GM21528 (cell line): ENCODE measurements around the gene ANKRD36C.
"Not testable (repeated sequence)": the region's sequence is repeated elsewhere in the genome, so short reads cannot be mapped to it uniquely, and the experiment has no call there.

ENCODE experiments used
- ATAC-seq: cut with Tn5 transposase; IDR thresholded peaks from one replicate; pipeline ENCODE4 v1.9.1; 2021; ENCODE audit warnings: mild to moderate bottlenecking, moderate library complexity; ENCODE audit not compliant: unreplicated experiment, low FRiP score

The ANKRD36C gene

DNA sequence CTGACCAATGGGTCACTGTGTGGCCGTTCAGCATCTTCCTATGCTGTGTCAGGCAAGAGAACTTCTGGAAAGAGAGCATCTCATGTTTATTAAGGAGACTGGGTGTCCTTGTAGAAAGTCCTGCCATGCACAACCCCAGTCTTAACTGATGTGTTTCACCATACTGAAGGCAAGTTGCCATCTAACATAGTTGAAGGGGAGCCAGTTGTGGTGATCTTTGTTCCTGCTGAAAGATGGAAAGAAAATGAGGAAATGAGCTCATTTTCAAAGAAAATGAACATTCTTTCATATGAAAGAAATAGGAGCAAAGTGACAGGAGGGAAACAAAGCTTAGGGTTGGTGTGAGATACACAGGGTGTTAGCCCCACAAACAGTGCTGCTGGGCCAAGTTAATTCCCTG lies 178.3 kb downstream of the ANKRD36C start:
- ATAC-seq, result not testable (repeated sequence)

GRCh38 chr2:95799892-95800291 lies 191.7 kb downstream of the ANKRD36C start:
- ATAC-seq, result no peak

DNA sequence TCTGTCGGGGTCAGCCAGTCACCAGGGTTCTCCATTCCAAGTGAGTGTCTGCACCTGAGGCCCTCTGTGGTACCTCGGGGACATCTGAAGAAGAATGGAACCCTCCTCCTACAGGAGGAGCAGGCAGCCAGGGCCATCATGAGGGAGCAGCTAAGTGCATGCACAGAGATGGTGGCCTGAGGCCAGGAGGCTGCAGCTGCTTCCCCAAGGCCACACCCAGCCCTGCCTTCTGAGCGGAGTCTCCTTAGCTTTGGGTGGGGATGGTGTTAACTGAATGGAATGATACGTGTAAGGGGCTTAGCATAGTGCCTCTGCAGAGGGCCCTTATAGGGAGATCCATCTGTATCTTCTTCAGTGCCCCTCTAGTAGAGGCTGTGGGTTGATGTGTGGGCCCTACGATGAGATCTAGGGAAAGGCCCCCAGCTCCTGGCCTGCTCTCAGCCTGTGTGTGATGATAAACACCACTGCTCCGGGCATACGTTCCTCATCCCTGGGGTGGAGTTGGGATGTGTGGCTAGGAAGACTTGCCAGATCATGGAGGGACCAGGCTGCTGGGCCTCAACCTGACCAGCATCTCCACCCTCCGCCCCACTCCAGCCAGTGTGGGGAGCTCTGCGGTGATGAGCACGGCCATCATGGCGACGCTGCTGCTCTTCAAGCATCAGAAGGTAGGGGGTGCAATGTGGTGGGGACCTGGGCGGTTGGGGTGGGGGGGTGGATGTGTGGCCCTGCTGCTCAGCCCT lies 192.3 kb downstream of the ANKRD36C start:
- ATAC-seq, result not testable (repeated sequence)

GRCh38 chr2:95796249-95797099 lies 195.2 kb downstream of the ANKRD36C start:
- not testable (repeated sequence) for ATAC-seq

- not testable (repeated sequence) for ATAC-seq
Observed at GRCh38 chr2:95793970-95794369, 197.7 kb downstream of the ANKRD36C start.

- not testable (repeated sequence) for ATAC-seq
Observed at GRCh38 chr2:95790180-95790579, 201.4 kb downstream of the ANKRD36C start.

DNA sequence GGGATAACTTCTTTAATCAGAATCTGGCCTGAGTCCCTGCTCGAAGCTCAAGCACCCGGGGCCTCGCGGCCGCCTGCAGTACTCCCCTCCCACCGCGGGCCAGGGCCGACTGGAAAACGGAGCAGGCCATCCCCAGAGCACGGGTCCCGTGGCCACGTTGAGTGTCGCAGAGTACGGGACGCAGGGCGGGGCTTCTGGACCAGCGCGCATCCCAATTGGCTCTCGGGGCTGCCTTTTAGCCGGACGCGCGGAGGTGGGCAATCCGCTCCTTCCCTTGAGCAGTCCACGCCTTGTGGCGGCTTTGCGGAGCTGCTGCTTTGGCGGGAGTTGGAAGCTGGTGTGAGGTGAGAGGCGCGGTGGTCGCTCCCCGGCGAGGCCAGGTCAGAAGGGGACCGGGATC lies 202.2 kb downstream of the ANKRD36C start:
- ATAC-seq, result not testable (repeated sequence)

- not testable (repeated sequence) for ATAC-seq
Observed at GRCh38 chr2:95788642-95789041, 203.0 kb downstream of the ANKRD36C start.
